Suprapubic skin (tissue), 4 donors: ENCODE data around the gene CARM1.

ENCODE experiments used
- POLR2A ChIP-seq, 2 donors: fragments of 450-650 bp; IDR thresholded peaks; one replicate each; pipeline ENCODE4 v1.6.1; 2017; ENCODE audit warnings: antibody characterized with exemption in 2 of 2, mild to moderate bottlenecking in 2 of 2, moderate library complexity in 2 of 2
- POLR2AphosphoS5 ChIP-seq, 3 donors: sonication (generic); formaldehyde crosslinking; IDR thresholded peaks; one replicate each; pipeline ENCODE4 v1.6.1; 2017; ENCODE audit warnings: antibody characterized with exemption in 3 of 3
- TF ChIP-seq, protein P1 (sequence below), 2 donors: fragments of 200-600 bp in 1 of 2; fragments of 450-650 bp in 1 of 2; sonication (generic) in 1 of 2; IDR thresholded peaks; one replicate each; pipeline ENCODE4 v1.5.1; 2016 to 2019; ENCODE audit warnings: antibody characterized with exemption in 2 of 2, mild to moderate bottlenecking in 1 of 2, moderate library complexity in 1 of 2

DNA sequence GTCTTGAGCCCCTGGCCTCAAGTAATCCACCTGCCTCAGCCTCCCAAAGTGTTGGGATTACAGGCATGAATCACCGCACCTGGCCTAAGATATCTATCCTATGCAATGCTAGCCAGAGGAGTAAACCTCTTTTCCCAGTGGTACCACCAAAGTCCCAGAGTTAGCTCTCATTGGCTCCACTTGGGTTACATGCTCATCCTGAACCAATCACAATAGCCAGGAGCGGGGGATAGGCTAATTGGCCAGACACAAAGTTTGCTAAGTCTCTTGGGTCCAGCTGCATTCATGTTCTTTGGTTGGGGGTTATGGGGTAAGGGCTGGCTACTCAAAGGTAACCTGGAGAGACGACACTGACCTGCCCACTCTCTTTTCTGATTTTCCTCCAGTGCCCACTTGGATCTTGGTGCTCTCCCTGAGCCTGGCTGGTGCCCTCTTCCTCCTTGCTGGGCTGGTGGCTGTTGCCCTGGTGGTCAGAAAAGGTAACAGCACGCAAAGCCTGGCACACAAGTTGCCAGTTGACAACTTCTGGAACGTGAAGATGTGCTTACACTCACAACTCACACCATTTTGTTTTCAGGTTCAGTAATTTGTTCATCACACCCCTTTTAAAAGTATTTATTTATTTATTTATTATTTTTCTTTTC lies 15.4 kb upstream of the CARM1 start:
- TF ChIP-seq POLR2A (IDR thresholded peaks at IDR 0.05) = no peak
- TF ChIP-seq, protein P1, sequence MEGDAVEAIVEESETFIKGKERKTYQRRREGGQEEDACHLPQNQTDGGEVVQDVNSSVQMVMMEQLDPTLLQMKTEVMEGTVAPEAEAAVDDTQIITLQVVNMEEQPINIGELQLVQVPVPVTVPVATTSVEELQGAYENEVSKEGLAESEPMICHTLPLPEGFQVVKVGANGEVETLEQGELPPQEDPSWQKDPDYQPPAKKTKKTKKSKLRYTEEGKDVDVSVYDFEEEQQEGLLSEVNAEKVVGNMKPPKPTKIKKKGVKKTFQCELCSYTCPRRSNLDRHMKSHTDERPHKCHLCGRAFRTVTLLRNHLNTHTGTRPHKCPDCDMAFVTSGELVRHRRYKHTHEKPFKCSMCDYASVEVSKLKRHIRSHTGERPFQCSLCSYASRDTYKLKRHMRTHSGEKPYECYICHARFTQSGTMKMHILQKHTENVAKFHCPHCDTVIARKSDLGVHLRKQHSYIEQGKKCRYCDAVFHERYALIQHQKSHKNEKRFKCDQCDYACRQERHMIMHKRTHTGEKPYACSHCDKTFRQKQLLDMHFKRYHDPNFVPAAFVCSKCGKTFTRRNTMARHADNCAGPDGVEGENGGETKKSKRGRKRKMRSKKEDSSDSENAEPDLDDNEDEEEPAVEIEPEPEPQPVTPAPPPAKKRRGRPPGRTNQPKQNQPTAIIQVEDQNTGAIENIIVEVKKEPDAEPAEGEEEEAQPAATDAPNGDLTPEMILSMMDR (IDR thresholded peaks at IDR 0.05) = peak in 1 of 2 donors; percentile 60
- no peak for TF ChIP-seq POLR2AphosphoS5 (IDR thresholded peaks at IDR 0.05)
